ENCODE measurements around the gene PRR5. TPM values are rescaled to one million over a fixed set of nuclear protein-coding genes. Genes with fewer than 3 reads are reported as not detected.

Gene PRR5
- total RNA-seq, 1 experiment from 2014 or later, result 2.1 TPM

Other genes with a start within 250 kb of the PRR5 start
- 23.6 and 30.8 TPM in 2 replicates for gene RTL6, start 204.0 kb upstream of the PRR5 start, total RNA-seq (2014; rRNA removed; shearing (Covaris generic))
- 4.6 and 28.2 TPM in 2 replicates for gene ARHGAP8, start 50.4 kb downstream of the PRR5 start, total RNA-seq (2014; rRNA removed; shearing (Covaris generic))

All from Daoy (cell line).